Stimulated activated naive B cell treated with anti-CD40 and anti-IgM and Interleukin-4, amounts not matched to agents 10 μg/mL and 1 μg/mL and 100 μg/mL, for 72 hours (primary cell): ENCODE measurements around the gene SPNS1.
A peak's percentile ranks its signal among the peaks of the same experiment; 100 is the strongest.
"Not testable (repeated sequence)": the region's sequence is repeated elsewhere in the genome, so short reads cannot be mapped to it uniquely, and the experiment has no call there.

Experiments
- ATAC-seq, 2 donors: fragments of 150-1000 bp; cut with Tn5 transposase; replicated peaks; 2 replicates each; pipeline ENCODE4 v1.10.0; 2021; ENCODE audit warnings: moderate library complexity in 1 of 2
- DNase-seq: peaks from one replicate; pipeline ENCODE4 v3.0.0; 2021
- H3K27ac Mint-ChIP-seq: one replicate; pipeline ENCODE4 v1.8.0; 2022; ENCODE audit warnings: mild to moderate bottlenecking, mixed read lengths
- H3K27me3 Mint-ChIP-seq, 2 donors: one replicate each; pipeline ENCODE4 v1.8.0; 2022; ENCODE audit warnings: mixed read lengths in 2 of 2
- H3K36me3 Mint-ChIP-seq, 2 donors: one replicate each; pipeline ENCODE4 v1.8.0; 2022; ENCODE audit warnings: mixed read lengths in 2 of 2, mild to moderate bottlenecking in 1 of 2
- H3K4me1 Mint-ChIP-seq, 2 donors: one replicate each; pipeline ENCODE4 v1.8.0; 2022; ENCODE audit warnings: mixed read lengths in 2 of 2, mild to moderate bottlenecking in 1 of 2
- H3K4me3 Mint-ChIP-seq, 2 donors: one replicate each; pipeline ENCODE4 v1.8.0; 2022; ENCODE audit warnings: mild to moderate bottlenecking in 2 of 2, mixed read lengths in 2 of 2, moderate library complexity in 1 of 2
- H3K9me3 Mint-ChIP-seq, 2 donors: one replicate each; pipeline ENCODE4 v1.8.0; 2022; ENCODE audit warnings: mixed read lengths in 2 of 2, mild to moderate bottlenecking in 1 of 2

The SPNS1 gene

GRCh38 chr16:28974437-28975157, at the start of gene SPNS1:
TSS of gene SPNS1 (plus strand) at chr16:28974778. CDS start at chr16:28975152, 374 bp downstream.
- ATAC-seq = peak; percentile 92 to 95
- Mint-ChIP-seq H3K27ac (peak within 1 kb of the TSS; percentile 100), H3K9me3 (no peaks in the 10 kb centered on the region), H3K4me3 (peak within 1 kb of the TSS; percentile 93 to 98), H3K36me3 (peaks cover 10 to 22% of the 10 kb centered on the region in 2 donors), H3K4me1 (peaks cover 21 to 42% of the 10 kb centered on the region in 2 donors), H3K27me3 (no peaks in the 10 kb centered on the region)
- peak; percentile 96 for DNase-seq

- H3K4me3 Mint-ChIP-seq = peak overlapping the region; percentile 95 to 96
- ATAC-seq = peak; percentile 51 to 54
- H3K27me3 Mint-ChIP-seq = no peaks in the 10 kb centered on the region
- peaks cover 32 to 63% of the 10 kb centered on the region in 2 donors for H3K4me1 Mint-ChIP-seq
- peak overlapping the region; percentile 99 for H3K27ac Mint-ChIP-seq
- H3K36me3 Mint-ChIP-seq = peaks cover 11 to 18% of the 10 kb centered on the region in 2 donors
- DNase-seq = peak; percentile 87
- H3K9me3 Mint-ChIP-seq = no peaks in the 10 kb centered on the region
Observed at GRCh38 chr16:28925386-28926228, 49.0 kb upstream of the SPNS1 start.

- not testable (repeated sequence) for H3K9me3 Mint-ChIP-seq, H3K27me3 Mint-ChIP-seq, DNase-seq, ATAC-seq
- Mint-ChIP-seq H3K4me3 (peak overlapping the region; percentile 95 to 96), H3K4me1 (peaks cover 33 to 65% of the 10 kb centered on the region in 2 donors), H3K36me3 (peaks cover 8 to 14% of the 10 kb centered on the region in 2 donors), H3K27ac (peak overlapping the region; percentile 99)
Observed at GRCh38 chr16:28926284-28926683, 48.3 kb upstream of the SPNS1 start.

GRCh38 chr16:28927815-28928214, 46.8 kb upstream of the SPNS1 start:
- Mint-ChIP-seq H3K9me3 (no peaks in the 10 kb centered on the region), H3K4me1 (peaks cover 33 to 72% of the 10 kb centered on the region in 2 donors), H3K27ac (peak overlapping the region; percentile 56), H3K36me3 (peaks cover 12 to 13% of the 10 kb centered on the region in 2 donors), H3K4me3 (no peak overlapping the region), H3K27me3 (no peaks in the 10 kb centered on the region)
- no peak for ATAC-seq
- DNase-seq = no peak

GRCh38 chr16:28930203-28930602, 44.4 kb upstream of the SPNS1 start:
- Mint-ChIP-seq H3K4me3 (peak overlapping the region; percentile 20 to 25), H3K9me3 (no peaks in the 10 kb centered on the region), H3K36me3 (peaks cover 16 to 19% of the 10 kb centered on the region in 2 donors), H3K27ac (peak overlapping the region; percentile 87), H3K27me3 (no peaks in the 10 kb centered on the region), H3K4me1 (peaks cover 30 to 71% of the 10 kb centered on the region in 2 donors)
- ATAC-seq (no peak), DNase-seq (no peak)

- Mint-ChIP-seq H3K27ac (peak overlapping the region; percentile 87), H3K36me3 (peaks cover 20 to 23% of the 10 kb centered on the region in 2 donors), H3K9me3 (no peaks in the 10 kb centered on the region), H3K4me3 (peak overlapping the region; percentile 71 to 76), H3K27me3 (no peaks in the 10 kb centered on the region), H3K4me1 (peaks cover 34 to 73% of the 10 kb centered on the region in 2 donors)
- ATAC-seq = peak; percentile 72 to 74
- DNase-seq = peak; percentile 67
Observed at GRCh38 chr16:28930652-28931051, 43.9 kb upstream of the SPNS1 start.

GRCh38 chr16:28931801-28932225, 42.8 kb upstream of the SPNS1 start, which contains the start of gene CD19:
TSS of gene CD19 (plus strand) at chr16:28931971. CDS start at chr16:28932001, 30 bp downstream.
- DNase-seq (peak; percentile 70), ATAC-seq (peak; percentile 70 to 76)
- Mint-ChIP-seq H3K36me3 (peaks cover 31 to 35% of the 10 kb centered on the region in 2 donors), H3K4me3 (peak within 1 kb of the TSS; percentile 90 to 94), H3K27ac (peak within 1 kb of the TSS; percentile 96), H3K27me3 (no peaks in the 10 kb centered on the region), H3K4me1 (peaks cover 36 to 79% of the 10 kb centered on the region in 2 donors), H3K9me3 (peaks cover 0 to 6% of the 10 kb centered on the region in 2 donors)

GRCh38 chr16:28932339-28933141, 42.0 kb upstream of the SPNS1 start:
- ATAC-seq (no peak), DNase-seq (no peak)
- Mint-ChIP-seq H3K4me1 (peaks cover 37 to 80% of the 10 kb centered on the region in 2 donors), H3K27ac (peak overlapping the region; percentile 96), H3K9me3 (peaks cover 0 to 6% of the 10 kb centered on the region in 2 donors), H3K36me3 (peaks cover 35 to 41% of the 10 kb centered on the region in 2 donors), H3K27me3 (no peaks in the 10 kb centered on the region), H3K4me3 (peak overlapping the region; percentile 90 to 94)

- peak overlapping the region; percentile 96 for H3K27ac Mint-ChIP-seq
- H3K4me1 Mint-ChIP-seq = peaks cover 38 to 81% of the 10 kb centered on the region in 2 donors
- H3K27me3 Mint-ChIP-seq = no peaks in the 10 kb centered on the region
Observed at GRCh38 chr16:28933171-28933570, 41.4 kb upstream of the SPNS1 start.

GRCh38 chr16:28935346-28935745, 39.2 kb upstream of the SPNS1 start:
- Mint-ChIP-seq H3K4me3 (peak overlapping the region; percentile 12 to 69), H3K27me3 (no peaks in the 10 kb centered on the region), H3K4me1 (peaks cover 44 to 85% of the 10 kb centered on the region in 2 donors), H3K27ac (peak overlapping the region; percentile 83), H3K9me3 (peaks cover 0 to 6% of the 10 kb centered on the region in 2 donors), H3K36me3 (peaks cover 55 to 58% of the 10 kb centered on the region in 2 donors)
- no peak for ATAC-seq
- no peak for DNase-seq

More at GRCh38 chr16:28933171-28933570, 41.4 kb upstream of the SPNS1 start:
- Mint-ChIP-seq H3K9me3 (peaks cover 0 to 6% of the 10 kb centered on the region in 2 donors), H3K36me3 (peaks cover 41 to 47% of the 10 kb centered on the region in 2 donors), H3K4me3 (peak overlapping the region; percentile 90 to 94)
- DNase-seq (no peak), ATAC-seq (no peak)

- Mint-ChIP-seq H3K4me1 (peaks cover 37 to 77% of the 10 kb centered on the region in 2 donors), H3K27ac (peak overlapping the region; percentile 81), H3K4me3 (peak overlapping the region; percentile 49 to 61), H3K9me3 (peaks cover 0 to 6% of the 10 kb centered on the region in 2 donors), H3K27me3 (no peaks in the 10 kb centered on the region), H3K36me3 (peaks cover 55 to 58% of the 10 kb centered on the region in 2 donors)
- ATAC-seq (peak; percentile 89), DNase-seq (peak; percentile 80)
Observed at GRCh38 chr16:28935924-28936783, 38.4 kb upstream of the SPNS1 start.

GRCh38 chr16:28936784-28937155, 37.8 kb upstream of the SPNS1 start:
- Mint-ChIP-seq H3K36me3 (peaks cover 55 to 57% of the 10 kb centered on the region in 2 donors), H3K4me3 (peak overlapping the region; percentile 49 to 61), H3K27ac (peak overlapping the region; percentile 81), H3K27me3 (no peaks in the 10 kb centered on the region), H3K9me3 (peaks cover 0 to 6% of the 10 kb centered on the region in 2 donors), H3K4me1 (peaks cover 37 to 70% of the 10 kb centered on the region in 2 donors)
- ATAC-seq (no peak), DNase-seq (no peak)
